HepG2 (cell line): ENCODE measurements around the gene SLX9. TPM values are rescaled to one million over a fixed set of nuclear protein-coding genes. Genes with fewer than 3 reads are reported as not detected.
A peak's percentile ranks its signal among the peaks of the same experiment; 100 is the strongest.

ENCODE experiments used
- ATAC-seq: fragments of 200-7000 bp; cut with Tn5 transposase; 3 replicates; pipeline ENCODE4 v1.9.1; 2020; ENCODE audit warnings: mild to moderate bottlenecking, moderate library complexity
- BruUV-seq: library from RNA; stranded (reverse); fragments of 400-500 nt; replicated peaks from 2 replicates; lab custom pipeline; 2021; lab: Mats Ljungman, UMichigan
- CTCF ChIA-PET: fragments of 300-600 bp; formaldehyde crosslinking; extraction: SDS; loops from one replicate; lab custom pipeline; 2021; ENCODE audit warnings: low total read pairs, inconsistent platforms, low intra/inter-chr PET ratio; lab: Yijun Ruan, JAX
- POLR2A ChIA-PET: fragments of 350-600 bp; sonication (Branson Sonifier 250); formaldehyde crosslinking; loops from one replicate; lab custom pipeline; 2020; ENCODE audit warnings: antibody characterized with exemption, inconsistent platforms; lab: Yijun Ruan, JAX
- DNase-seq: peaks from one replicate; pipeline ENCODE4 v3.0.0-alpha.2; 2015; ENCODE audit warnings: low spot score
- FAIRE-seq: peaks from 3 replicates; lab custom pipeline; 2011; peaks lifted over from hg19 to GRCh38; lab: Jason Lieb, UNC
- H2AFZ ChIP-seq: one replicate; pipeline ENCODE4 v1.6.1; 2011; ENCODE audit warnings: low read length, inconsistent platforms
- H3K27ac ChIP-seq: fragments of 300-600 bp; 3 replicates; pipeline ENCODE4 v1.8.0; 2011; ENCODE audit warnings: mixed run types, mild to moderate bottlenecking, mixed read lengths, low read length, inconsistent platforms; ENCODE audit not compliant: insufficient read depth; ENCODE audit errors: extremely low read length
- H3K27me3 ChIP-seq, 2 experiments: fragments of 200-600 bp in 1 of 2; 2 replicates in 1 of 2; 3 replicates in 1 of 2; pipeline versions ENCODE4 v1.6.0 to v1.8.0; 2011; ENCODE audit warnings: low read length in 2 of 2, mild to moderate bottlenecking in 2 of 2, moderate library complexity in 2 of 2, inconsistent platforms in 1 of 2; ENCODE audit not compliant: insufficient read depth in 2 of 2, control insufficient read depth in 1 of 2
- H3K36me3 ChIP-seq, 2 experiments: fragments of 200-600 bp in 1 of 2; replicated peaks in 1 of 2; 2 replicates in 1 of 2; 3 replicates in 1 of 2; pipeline versions ENCODE4 v1.5.1 to v1.8.0; 2011; ENCODE audit warnings: low read length in 2 of 2, inconsistent platforms in 1 of 2; ENCODE audit not compliant: insufficient read depth in 2 of 2, control insufficient read depth in 1 of 2
- H3K4me1 ChIP-seq: 2 replicates; pipeline ENCODE4 v1.5.1; 2012; ENCODE audit warnings: low read length, inconsistent platforms; ENCODE audit not compliant: insufficient read depth
- H3K4me2 ChIP-seq: 2 replicates; pipeline ENCODE4 v1.6.0; 2011; ENCODE audit warnings: low read depth, low read length, inconsistent platforms
- H3K4me3 ChIP-seq, 3 experiments: fragments of 200-600 bp in 1 of 3; sonication (generic), shearing (Covaris generic) in 1 of 3; replicated peaks in 1 of 3; 2 replicates each; pipeline ENCODE4 v1.5.1; 2011 to 2016; ENCODE audit warnings: low read length in 3 of 3, inconsistent platforms in 2 of 3, low read depth in 2 of 3, mild to moderate bottlenecking in 2 of 3, control low read depth in 1 of 3, mixed read lengths in 1 of 3; ENCODE audit not compliant: insufficient read depth in 1 of 3
- H3K79me2 ChIP-seq: one replicate; pipeline ENCODE4 v1.6.1; 2011; ENCODE audit warnings: low read length, inconsistent platforms; ENCODE audit not compliant: insufficient read depth
- H3K9ac ChIP-seq: 2 replicates; pipeline ENCODE4 v1.6.0; 2011; ENCODE audit warnings: mild to moderate bottlenecking, low read depth, low read length, inconsistent platforms; ENCODE audit not compliant: insufficient read depth
- H3K9me3 ChIP-seq: 2 replicates; pipeline ENCODE4 v1.5.1; 2012; ENCODE audit warnings: mild to moderate bottlenecking, low read length
- H4K20me1 ChIP-seq: 2 replicates; pipeline ENCODE4 v1.6.0; 2011; ENCODE audit warnings: inconsistent platforms, mild to moderate bottlenecking, low read length, moderate library complexity; ENCODE audit not compliant: insufficient read depth
- MTA1 ChIP-seq: sonication (generic); formaldehyde crosslinking; IDR thresholded peaks from 2 replicates; pipeline ENCODE4 v1.4.0; 2020; ENCODE audit warnings: missing genetic modification reagents, mild to moderate bottlenecking, borderline replicate concordance
- NR2F1 ChIP-seq, 2 experiments: fragments of 450-650 bp in 1 of 2; formaldehyde crosslinking in 1 of 2; IDR thresholded peaks; 2 replicates each; pipeline versions ENCODE4 v1.5.0 to v1.6.1; 2016 to 2020; ENCODE audit warnings: mild to moderate bottlenecking in 1 of 2, missing compliant biosample characterization in 1 of 2, missing genetic modification reagents in 1 of 2, moderate library complexity in 1 of 2
- RBFOX2 ChIP-seq: fragments of 200-400 bp; formaldehyde crosslinking; IDR thresholded peaks from 2 replicates; pipeline ENCODE4 v1.6.1; 2017; ENCODE audit warnings: low read depth, mild to moderate bottlenecking, low read length
- WGBS: methylation state at CpG from one replicate; pipeline ENCODE4 v1.1.6; 2017; ENCODE audit warnings: low lambda C conversion rate; 5-methylcytosine and 5-hydroxymethylcytosine counted together
- in situ Hi-C: cut with HindIII; loops from 2 replicates; pipeline ENCODE4 v1.10.0; 2017; ENCODE audit warnings: low pct_unique_long_range_greater_than_20kb; ENCODE audit not compliant: extremely low pct_ligation_motif_present
- intact Hi-C: fragments of 100-400 bp; cut with micrococcal nuclease; formaldehyde crosslinking; loops from one replicate; pipeline ENCODE4 v1.10.0; 2022; ENCODE audit not compliant: unreplicated experiment
- polyA plus RNA-seq, 8 experiments: library from polyadenylated mRNA; depleted of rRNA in 3 of 8; stranded (reverse) in 7 of 8; unstranded in 1 of 8; fragments of >200 nt; fragmentation: Illumina TruSeq in 4 of 8; extraction: Trizol in 4 of 8; gene quantifications; 2 replicates each; pipeline versions ENCODE4 v1.2.1 to v1.2.3, GENCODE V29; 2011 to 2016; ENCODE audit warnings: low read depth in 4 of 8, missing spikeins in 1 of 8, mixed read lengths in 1 of 8; ENCODE audit not compliant: insufficient read depth in 1 of 8
- total RNA-seq, 5 experiments: library from RNA; depleted of rRNA; stranded (reverse); fragments of >200 nt; fragmentation: Illumina TruSeq; extraction: Trizol; gene quantifications; 2 replicates each; pipeline ENCODE4 v1.2.3, GENCODE V29; 2016; ENCODE audit warnings: low read depth in 1 of 5
- TF ChIP-seq, protein P1 (sequence below): sonication (generic); formaldehyde crosslinking; IDR thresholded peaks from 2 replicates; pipeline ENCODE4 v1.5.1; 2020; ENCODE audit warnings: mild to moderate bottlenecking, missing genetic modification reagents, moderate library complexity

The SLX9 gene
- total and polyA plus RNA-seq, 2 of the 13 experiments (the other 11 are each of a cell fraction or from before 2014, with no cell fraction given) = 21.0 to 47.1 TPM

DNA sequence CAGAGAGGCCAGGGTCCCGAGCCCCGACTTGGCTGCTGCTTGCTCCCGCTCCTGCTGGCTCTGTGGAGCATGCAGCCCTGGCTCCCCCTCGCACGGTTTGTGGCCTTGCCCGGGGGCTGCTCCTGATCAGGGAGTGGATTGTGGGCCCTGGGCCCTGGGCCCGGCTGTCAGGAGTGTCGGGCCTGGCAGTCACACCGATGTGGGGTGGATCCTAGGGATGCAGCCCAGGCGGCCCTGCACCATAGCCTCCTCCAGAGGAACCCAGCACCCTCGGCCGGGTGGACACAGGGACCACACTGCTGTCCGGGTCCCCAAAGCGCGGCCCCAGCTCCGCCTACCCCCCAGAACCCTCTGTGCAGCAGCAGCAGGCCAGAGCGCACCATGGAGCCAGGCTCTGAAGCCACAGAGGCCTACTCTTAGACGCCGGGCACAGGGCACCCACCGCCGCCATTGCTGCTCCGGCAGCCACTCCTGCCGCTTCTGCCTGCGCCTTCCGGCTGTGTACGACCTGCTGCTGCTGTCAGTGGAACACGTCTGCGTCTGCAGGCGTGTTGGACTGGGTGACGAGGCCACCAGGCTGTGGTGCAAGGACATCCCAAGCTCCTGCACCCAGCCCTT is 9.4 kb downstream of the SLX9 start:
- ATAC-seq (peak; percentile 26), DNase-seq (no peak), FAIRE-seq (no peak)
- Histone ChIP-seq H2AFZ (no peak overlapping the region), H3K4me3 (no peak overlapping the region), H3K27me3 (no peaks in the 10 kb centered on the region), H3K79me2 (peaks cover 59% of the 10 kb centered on the region), H3K9me3 (no peaks in the 10 kb centered on the region), H3K9ac (no peak overlapping the region), H3K27ac (no peak overlapping the region), H3K4me1 (peaks cover 8% of the 10 kb centered on the region; the same call in 1 of the 2 replicates), H3K36me3 (peaks cover 24 to 65% of the 10 kb centered on the region in 2 experiments), H4K20me1 (peaks cover 21% of the 10 kb centered on the region; the same call in 1 of the 2 replicates), H3K4me2 (no peak overlapping the region)
- intact Hi-C loops = loop anchor here (1.0 kb wide), 1 partner anchor 179 kb away; no protein-coding TSS in a partner anchor
- WGBS = no CpG with 5 or more reads among the region's 30 CpGs
- BruUV-seq = no TSS peak
- in situ Hi-C loops = loop anchor here (5.0 kb wide), 1 partner anchor 188 kb away; no protein-coding TSS in a partner anchor
- ChIA-PET CTCF (interaction anchor here (1.5 to 1.8 kb wide), 3 partner anchors 179 to 189 kb away, joined by 7 to 29 read pairs (median 11); no protein-coding TSS in a partner anchor), POLR2A (interaction anchor here (1.0 kb wide), 1 partner anchor 35 kb away, joined by 3 read pairs; no protein-coding TSS in a partner anchor)
- 0 out of 4 replicates have a peak, but pooled peaks of 1 of the 2 experiments have one; percentile 17 for TF ChIP-seq NR2F1 (CRISPR knock-in tag; IDR thresholded peaks at IDR 0.05)
- TF ChIP-seq, protein P1, sequence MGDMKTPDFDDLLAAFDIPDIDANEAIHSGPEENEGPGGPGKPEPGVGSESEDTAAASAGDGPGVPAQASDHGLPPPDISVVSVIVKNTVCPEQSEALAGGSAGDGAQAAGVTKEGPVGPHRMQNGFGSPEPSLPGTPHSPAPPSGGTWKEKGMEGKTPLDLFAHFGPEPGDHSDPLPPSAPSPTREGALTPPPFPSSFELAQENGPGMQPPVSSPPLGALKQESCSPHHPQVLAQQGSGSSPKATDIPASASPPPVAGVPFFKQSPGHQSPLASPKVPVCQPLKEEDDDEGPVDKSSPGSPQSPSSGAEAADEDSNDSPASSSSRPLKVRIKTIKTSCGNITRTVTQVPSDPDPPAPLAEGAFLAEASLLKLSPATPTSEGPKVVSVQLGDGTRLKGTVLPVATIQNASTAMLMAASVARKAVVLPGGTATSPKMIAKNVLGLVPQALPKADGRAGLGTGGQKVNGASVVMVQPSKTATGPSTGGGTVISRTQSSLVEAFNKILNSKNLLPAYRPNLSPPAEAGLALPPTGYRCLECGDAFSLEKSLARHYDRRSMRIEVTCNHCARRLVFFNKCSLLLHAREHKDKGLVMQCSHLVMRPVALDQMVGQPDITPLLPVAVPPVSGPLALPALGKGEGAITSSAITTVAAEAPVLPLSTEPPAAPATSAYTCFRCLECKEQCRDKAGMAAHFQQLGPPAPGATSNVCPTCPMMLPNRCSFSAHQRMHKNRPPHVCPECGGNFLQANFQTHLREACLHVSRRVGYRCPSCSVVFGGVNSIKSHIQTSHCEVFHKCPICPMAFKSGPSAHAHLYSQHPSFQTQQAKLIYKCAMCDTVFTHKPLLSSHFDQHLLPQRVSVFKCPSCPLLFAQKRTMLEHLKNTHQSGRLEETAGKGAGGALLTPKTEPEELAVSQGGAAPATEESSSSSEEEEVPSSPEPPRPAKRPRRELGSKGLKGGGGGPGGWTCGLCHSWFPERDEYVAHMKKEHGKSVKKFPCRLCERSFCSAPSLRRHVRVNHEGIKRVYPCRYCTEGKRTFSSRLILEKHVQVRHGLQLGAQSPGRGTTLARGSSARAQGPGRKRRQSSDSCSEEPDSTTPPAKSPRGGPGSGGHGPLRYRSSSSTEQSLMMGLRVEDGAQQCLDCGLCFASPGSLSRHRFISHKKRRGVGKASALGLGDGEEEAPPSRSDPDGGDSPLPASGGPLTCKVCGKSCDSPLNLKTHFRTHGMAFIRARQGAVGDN = no peak
- TF ChIP-seq RBFOX2 = peak; percentile 50; the same call in 1 of the 2 replicates
- peak; percentile 48; the same call in 1 of the 2 replicates for TF ChIP-seq MTA1
